ENCODE results near the gene ABCA6.

ABCA6 gene

GRCh38 chr17:69096541-69096940 lies 45.2 kb downstream of the ABCA6 start:
- H3K27me3 ChIP-seq (ENCODE audit: insufficient read depth, low read depth, severe bottlenecking) = no peaks in the 10 kb centered on the region
- H3K36me3 ChIP-seq = no peaks in the 10 kb centered on the region
- DNase-seq = no peak
- TF ChIP-seq CTCF (IDR thresholded peaks at IDR 0.05; ENCODE audit: low read depth, low read length) = no peak
- H3K9me3 ChIP-seq (ENCODE audit: severe bottlenecking) = no peaks in the 10 kb centered on the region
- no peak overlapping the region for H3K4me3 ChIP-seq (ENCODE audit: low read depth, low read length)
- H3K27ac ChIP-seq = no peak overlapping the region

GRCh38 chr17:69093995-69094394 lies 47.7 kb downstream of the ABCA6 start:
- Histone ChIP-seq H3K9me3 (ENCODE audit: severe bottlenecking) (no peaks in the 10 kb centered on the region), H3K36me3 (no peaks in the 10 kb centered on the region), H3K27me3 (ENCODE audit: insufficient read depth, low read depth, severe bottlenecking) (no peaks in the 10 kb centered on the region), H3K27ac (no peak overlapping the region), H3K4me3 (ENCODE audit: low read depth, low read length) (no peak overlapping the region)
- no peak for TF ChIP-seq CTCF (IDR thresholded peaks at IDR 0.05; ENCODE audit: low read depth, low read length)
- no peak for DNase-seq

GRCh38 chr17:69093279-69093789 lies 48.4 kb downstream of the ABCA6 start:
- Histone ChIP-seq H3K27ac (no peak overlapping the region), H3K36me3 (no peaks in the 10 kb centered on the region), H3K9me3 (ENCODE audit: severe bottlenecking) (no peaks in the 10 kb centered on the region), H3K4me3 (ENCODE audit: low read depth, low read length) (no peak overlapping the region), H3K27me3 (ENCODE audit: insufficient read depth, low read depth, severe bottlenecking) (no peaks in the 10 kb centered on the region)
- no peak for TF ChIP-seq CTCF (IDR thresholded peaks at IDR 0.05; ENCODE audit: low read depth, low read length)
- no peak for DNase-seq

- H3K27ac ChIP-seq = no peak overlapping the region
- no peak for TF ChIP-seq CTCF (IDR thresholded peaks at IDR 0.05; ENCODE audit: low read depth, low read length)
- no peaks in the 10 kb centered on the region for H3K36me3 ChIP-seq
- no peak overlapping the region for H3K4me3 ChIP-seq (ENCODE audit: low read depth, low read length)
- no peak for DNase-seq
- H3K9me3 ChIP-seq (ENCODE audit: severe bottlenecking) = no peaks in the 10 kb centered on the region
- H3K27me3 ChIP-seq (ENCODE audit: insufficient read depth, low read depth, severe bottlenecking) = no peaks in the 10 kb centered on the region
Measured at GRCh38 chr17:69090365-69090764, 51.3 kb downstream of the ABCA6 start.

- Histone ChIP-seq H3K4me3 (ENCODE audit: low read depth, low read length) (no peak overlapping the region), H3K27me3 (ENCODE audit: insufficient read depth, low read depth, severe bottlenecking) (no peaks in the 10 kb centered on the region), H3K9me3 (ENCODE audit: severe bottlenecking) (no peaks in the 10 kb centered on the region), H3K36me3 (no peaks in the 10 kb centered on the region), H3K27ac (no peak overlapping the region)
- TF ChIP-seq CTCF (IDR thresholded peaks at IDR 0.05; ENCODE audit: low read depth, low read length) = no peak
- no peak for DNase-seq
Measured at GRCh38 chr17:69088643-69089200, 53.0 kb downstream of the ABCA6 start.

- Histone ChIP-seq H3K27ac (no peak overlapping the region), H3K27me3 (ENCODE audit: insufficient read depth, low read depth, severe bottlenecking) (no peaks in the 10 kb centered on the region), H3K4me3 (ENCODE audit: low read depth, low read length) (no peak overlapping the region), H3K36me3 (no peaks in the 10 kb centered on the region), H3K9me3 (ENCODE audit: severe bottlenecking) (peaks cover 4% of the 10 kb centered on the region)
- no peak for DNase-seq
- TF ChIP-seq CTCF (IDR thresholded peaks at IDR 0.05; ENCODE audit: low read depth, low read length) = no peak
Measured at GRCh38 chr17:69086641-69087040, 55.1 kb downstream of the ABCA6 start.
